NCI-H146 treated with DMSO at 0.1 percent for 48 hours (cell line): Measurements from ENCODE around the gene VPS33B.
"Not testable (repeated sequence)": the region's sequence is repeated elsewhere in the genome, so short reads cannot be mapped to it uniquely, and the experiment has no call there.

Experiments used
- DNase-seq: peaks from one replicate; lab custom pipeline; 2025; ENCODE audit not compliant: unreplicated experiment; lab: John Stamatoyannopoulos, UW

The VPS33B gene

DNA sequence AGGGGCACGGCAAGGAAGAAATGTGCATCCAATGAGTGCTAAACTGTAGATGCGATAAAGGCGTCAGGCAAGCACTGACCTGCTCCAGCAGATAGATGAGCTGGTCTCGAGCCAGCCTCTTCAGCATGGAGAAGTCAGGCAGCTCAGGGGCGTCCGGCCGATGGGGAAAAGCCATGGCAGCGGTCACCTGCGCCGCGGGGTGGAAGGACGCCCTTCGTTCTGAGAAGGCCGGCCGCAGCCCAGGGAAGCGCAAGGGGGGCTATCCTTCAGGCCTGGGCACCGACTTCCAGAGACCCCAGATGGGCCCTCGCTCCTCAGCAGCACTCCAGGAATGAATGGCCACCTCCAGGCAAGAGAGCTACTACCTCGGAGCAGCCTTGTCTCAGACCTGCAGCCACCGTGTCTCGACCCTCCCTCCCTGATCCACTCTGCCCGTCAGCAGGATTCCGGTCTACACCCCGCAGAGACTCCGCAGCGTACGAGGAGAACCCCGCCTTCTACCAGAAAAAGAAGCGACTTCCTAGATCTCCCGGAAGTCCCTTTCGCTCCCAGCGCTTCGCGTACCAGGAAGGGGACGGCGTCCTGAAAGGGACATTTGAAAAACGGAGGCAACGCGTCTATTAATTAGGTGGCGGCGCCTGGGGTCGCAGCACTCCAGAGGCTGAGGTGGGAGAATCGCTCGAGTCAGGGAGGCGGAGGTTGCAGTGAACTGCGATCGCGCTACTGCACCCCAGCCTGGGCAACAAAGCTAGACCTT lies at the start of gene VPS33B:
Gene VPS33B, minus strand, starts transcription at position 520 of the 757 bp plus-strand sequence. Its CDS starts 345 bp downstream, at position 175.
- DNase-seq: peak; percentile 77

DNA sequence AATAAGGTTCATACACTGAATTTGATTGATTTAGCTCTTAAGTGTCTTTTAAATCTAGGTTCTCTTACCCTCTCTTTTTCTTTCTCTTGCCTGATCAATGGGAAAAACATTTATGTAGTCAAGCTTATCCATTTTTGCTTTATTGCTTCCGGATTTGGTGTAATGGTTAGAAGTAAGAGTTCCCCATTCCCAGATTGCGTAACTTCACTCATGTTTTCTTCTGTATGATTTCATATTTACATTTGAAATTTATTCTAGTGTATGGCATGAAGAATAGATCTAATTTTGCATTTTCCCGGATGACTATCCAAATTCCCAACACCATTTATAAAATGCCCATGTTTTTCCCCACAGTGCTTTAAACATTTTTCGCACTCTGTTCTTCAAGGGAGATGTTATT lies 49.8 kb upstream of the VPS33B start:
- DNase-seq: no peak

DNA sequence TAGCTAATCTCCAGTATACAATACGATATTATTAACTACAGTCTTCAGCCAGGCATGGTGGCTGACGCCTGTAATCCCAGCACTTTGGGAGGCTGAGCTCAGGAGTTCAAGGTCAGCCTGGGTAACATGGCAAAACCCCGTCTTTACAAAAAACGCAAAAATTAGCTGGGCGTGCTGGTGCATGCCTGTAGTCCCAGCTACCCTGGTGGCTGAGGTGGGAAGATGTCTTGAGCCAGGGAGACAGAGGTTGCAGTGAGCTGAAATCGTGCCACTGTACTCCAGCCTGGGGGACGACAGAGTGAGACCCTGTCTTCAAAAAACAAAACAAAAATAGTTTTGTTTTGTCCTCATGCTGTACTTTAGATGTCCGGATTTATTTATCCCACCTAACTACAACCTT lies 48.5 kb upstream of the VPS33B start:
- DNase-seq: no peak

DNA sequence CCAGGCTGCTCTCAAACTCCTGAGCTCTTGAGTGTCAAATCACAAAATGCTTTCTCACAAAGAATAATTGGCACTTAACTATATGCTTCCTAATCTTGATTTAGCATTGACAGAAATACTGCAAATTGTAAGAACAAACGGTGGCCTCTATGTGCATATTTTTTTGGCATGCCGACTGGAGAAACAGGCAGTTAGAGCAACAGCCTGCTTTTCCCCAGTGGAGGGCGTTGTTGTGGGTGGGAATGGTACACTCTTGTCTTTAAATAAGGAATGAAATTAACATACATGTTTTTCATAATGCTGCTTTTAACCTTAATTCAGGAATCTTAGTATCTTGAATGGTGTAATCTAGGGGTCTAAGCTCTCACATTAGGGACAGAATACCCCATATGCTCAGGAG lies 46.6 kb upstream of the VPS33B start:
- DNase-seq: no peak

DNA sequence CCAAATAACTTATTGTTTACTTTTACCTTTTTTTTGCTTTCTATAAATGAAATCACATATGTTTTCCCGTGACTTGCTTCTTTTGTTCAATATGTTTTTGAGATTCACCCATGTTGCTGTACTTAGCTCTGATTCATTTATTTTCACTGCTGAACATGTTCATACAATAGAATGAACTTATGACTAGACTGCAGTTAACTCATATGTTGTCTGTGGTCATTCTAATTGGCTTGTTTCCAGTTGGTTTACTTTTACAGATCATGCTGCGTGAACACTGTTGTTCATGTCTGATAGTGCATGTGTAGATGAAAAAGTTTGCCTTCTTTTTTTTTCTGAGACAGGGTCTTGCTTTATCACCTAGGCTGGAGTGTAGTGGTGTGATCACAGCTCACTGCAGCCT lies 46.0 kb upstream of the VPS33B start:
- no peak for DNase-seq

GRCh38 chr15:91067036-91067435 lies 44.6 kb upstream of the VPS33B start:
- DNase-seq: no peak

- no peak for DNase-seq
Observed at GRCh38 chr15:91065505-91065904, 43.1 kb upstream of the VPS33B start.

GRCh38 chr15:91061997-91062396 lies 39.6 kb upstream of the VPS33B start:
- DNase-seq: no peak

- DNase-seq: no peak
Observed at GRCh38 chr15:91061230-91061629, 38.8 kb upstream of the VPS33B start.

DNA sequence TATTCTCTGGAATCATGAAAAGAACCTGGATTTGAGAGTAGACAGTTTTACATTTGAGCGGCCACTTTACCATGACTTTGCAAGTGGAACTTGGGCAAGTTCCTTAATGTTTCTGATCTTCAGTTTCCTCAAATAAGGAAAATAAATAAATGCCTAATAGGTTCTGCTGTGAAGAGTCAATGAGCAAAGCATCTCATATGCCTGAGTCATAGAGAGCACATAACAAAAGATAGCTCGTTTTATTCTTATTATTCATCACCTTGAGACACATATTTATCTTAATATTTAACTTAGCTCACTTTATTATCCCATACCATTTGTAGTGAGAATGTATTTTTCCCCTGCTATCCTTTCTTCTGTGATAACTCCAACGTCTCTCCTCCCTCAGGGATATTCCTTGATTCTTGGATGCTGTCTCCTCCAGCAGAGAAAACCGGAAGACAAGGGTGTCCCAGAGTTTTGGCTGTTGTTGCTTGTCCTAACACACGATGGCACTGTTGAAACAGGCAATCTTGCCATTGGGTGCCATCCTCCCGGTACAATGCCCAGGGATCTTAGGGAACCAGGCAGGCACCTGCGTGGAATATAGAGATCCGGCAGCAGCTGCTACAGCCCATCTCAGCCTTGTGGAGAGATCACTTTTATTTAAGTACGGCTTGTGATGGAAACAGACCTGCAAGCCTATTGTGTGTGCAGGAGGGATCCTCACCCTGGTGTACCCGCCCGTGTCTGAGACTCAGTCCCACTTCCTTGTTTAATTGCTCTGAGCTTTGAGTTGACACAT lies 33.3 kb upstream of the VPS33B start:
- DNase-seq: peak; percentile 71

DNA sequence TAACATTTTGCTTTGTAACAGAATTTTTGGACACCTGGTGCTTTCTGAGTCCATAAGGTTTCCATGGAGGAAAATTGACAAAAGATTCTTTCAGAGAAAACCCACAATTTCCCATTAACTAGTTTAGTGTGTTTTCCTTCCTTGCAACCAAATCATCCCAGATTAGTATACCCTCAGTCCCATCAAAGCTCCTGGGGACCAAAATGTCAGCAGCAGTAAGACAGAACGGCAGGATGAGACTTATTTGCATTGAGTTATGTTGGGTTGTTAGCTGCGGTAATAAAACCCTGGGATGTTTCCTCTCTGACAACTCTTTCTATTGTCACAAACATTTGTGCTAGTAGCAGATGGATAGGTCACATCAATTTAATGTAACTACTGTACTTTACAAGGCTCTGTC lies 32.4 kb upstream of the VPS33B start:
- DNase-seq: no peak

DNA sequence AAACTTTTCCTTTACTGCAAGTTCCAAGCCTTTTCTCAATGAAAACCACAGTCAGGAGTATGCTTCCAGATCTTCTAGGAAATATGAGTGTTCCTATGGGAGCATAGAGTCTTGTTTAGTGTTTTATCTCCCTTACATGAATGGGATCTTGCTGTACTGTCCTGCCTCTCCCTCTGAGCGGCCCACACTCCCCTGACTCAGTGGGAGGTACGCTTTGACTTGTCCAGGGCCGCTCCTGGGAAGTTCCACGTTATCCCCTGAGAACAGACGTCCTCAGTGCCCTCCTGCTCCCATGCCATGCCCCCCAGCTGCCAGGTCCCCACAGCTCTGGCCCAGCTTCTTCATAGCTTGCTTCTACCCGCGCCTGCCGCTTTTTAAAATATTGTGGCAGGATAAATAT lies 28.9 kb upstream of the VPS33B start:
- DNase-seq: no peak

- DNase-seq: no peak
Observed at GRCh38 chr15:91050128-91050455, 27.7 kb upstream of the VPS33B start.

DNA sequence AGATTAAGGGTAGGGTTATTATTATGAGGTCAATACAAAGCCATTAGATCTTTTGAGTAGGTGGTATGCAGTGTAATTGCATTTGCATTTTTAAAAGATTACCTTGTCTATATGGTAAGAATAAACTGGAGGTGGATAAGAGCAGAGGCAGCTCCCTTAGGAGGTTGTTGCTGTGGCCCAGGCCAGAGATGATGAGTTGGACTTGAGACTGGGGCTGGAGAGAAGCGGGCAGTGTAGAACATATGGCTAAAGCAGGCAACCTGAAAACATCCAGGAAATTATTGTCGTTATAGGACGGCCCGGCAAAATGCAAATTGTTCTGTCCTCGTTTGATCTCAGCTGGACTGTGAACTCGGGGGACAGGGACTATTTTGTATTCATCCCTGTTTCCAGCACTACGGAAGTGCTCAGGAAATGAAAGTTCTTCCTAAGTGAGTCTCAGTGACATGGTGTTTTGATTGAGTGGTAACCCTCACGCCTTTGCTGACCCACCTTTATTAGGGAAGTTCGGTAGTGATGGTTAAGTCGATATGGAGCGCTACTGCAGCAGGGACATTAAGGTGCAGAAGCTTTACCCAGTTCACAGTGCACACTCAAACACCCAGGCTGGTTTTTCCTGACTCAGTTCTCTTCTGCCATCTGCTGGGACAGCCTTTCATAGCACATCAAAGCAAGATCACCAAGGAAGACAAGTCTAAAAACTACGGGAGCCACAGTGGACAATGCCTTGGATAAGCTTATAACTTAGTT lies 27.2 kb upstream of the VPS33B start:
- DNase-seq: peak; percentile 57

DNA sequence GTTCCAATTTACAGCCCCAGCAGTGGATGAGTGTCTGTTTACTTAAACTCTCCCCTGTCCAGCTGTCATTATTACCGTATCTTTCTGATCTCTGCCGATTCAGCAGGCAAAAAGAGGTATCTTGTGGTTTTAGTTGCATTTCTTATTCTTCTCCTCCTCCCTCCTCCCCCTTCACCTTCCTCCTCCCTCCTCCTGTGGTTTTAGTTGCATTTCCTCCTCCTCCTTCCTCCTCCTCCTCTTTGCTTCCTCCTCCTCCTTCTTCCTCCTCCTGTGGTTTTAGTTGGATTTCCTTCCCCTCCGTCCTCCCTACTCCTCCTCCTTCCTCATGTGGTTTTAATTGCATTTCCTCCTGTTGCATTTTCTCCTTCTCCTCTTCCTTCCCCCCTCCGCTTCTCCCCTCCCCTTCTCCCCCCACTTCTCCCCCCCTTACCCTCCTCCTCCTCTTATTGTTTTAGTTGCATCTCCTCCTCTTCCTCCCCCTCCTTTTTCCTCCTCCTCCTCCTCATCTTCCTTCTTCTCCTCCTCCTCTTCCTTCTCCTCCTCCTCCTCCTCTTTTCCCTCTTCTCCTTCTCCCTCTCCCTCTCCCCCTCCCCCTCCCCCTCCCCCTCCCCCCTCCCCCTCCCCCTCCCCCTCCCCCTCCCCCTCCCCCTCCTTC lies 25.3 kb upstream of the VPS33B start:
- no peak for DNase-seq

- DNase-seq: not testable (repeated sequence)
Observed at GRCh38 chr15:91046056-91046455, 23.7 kb upstream of the VPS33B start.

GRCh38 chr15:91045065-91045464 lies 22.7 kb upstream of the VPS33B start:
- no peak for DNase-seq

- DNase-seq: no peak
Observed at GRCh38 chr15:91043202-91043874, 20.9 kb upstream of the VPS33B start.

- DNase-seq: no peak
Observed at GRCh38 chr15:91040856-91041255, 18.5 kb upstream of the VPS33B start.

DNA sequence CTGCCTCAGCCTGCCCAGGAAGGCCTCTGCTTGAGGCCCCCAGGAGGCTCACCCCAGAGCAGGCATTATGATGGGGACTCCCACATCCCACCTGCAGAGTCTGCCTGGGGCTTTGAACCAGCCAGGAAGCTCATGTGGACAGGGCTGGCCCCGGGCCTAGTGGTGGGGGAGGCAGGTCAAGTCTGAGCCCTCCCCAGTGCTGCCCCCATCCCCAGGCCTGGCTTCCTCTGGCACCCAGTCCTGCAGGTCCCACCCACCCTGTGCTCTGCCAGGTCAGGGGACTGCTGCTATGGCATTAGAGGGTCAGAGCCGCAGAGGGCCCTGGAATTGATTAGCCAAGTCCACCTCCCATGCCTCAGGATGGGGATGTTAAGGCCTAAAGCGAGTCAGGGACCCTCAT lies 17.6 kb upstream of the VPS33B start:
- no peak for DNase-seq
